Measurements from ENCODE around the gene ALDH1L1.

The ALDH1L1 gene

DNA sequence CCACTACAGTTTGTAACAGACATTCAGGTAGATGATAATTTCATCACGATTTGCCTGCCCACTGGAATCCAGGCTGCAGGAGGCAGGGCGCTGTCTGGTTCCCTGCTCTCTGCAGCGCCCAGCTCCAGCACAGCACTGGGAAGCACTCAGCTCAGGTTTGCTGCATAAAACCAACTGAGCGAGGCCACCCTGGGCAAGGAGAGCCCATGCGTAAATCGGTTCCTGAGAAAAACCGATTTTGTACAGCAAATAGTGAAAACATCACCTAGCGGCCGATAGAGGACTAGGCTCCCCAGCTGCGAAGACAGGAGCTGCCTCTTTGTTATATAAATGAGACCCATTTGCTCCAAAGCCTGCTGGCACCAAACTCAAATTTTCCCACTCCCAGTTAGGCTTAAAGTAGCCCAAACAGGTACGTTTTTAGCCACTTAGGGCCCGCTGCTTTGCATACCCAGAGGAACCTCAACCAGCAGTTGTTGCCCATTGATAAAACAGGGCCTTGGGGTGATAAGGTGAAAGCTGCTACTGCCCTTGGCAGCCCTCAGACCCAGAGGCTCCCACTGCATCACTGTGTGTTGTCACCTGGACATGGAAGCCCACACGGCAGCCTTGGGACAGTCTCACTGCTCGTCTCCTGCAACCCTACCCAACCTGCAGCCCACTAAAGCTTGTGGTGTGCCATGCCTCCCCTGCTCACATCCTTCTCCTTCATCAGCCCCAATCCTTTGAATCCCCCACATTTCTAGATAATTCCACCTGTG is 47.5 kb downstream of the ALDH1L1 start:
- H3K4me2 ChIP-seq (ENCODE audit: low read depth, low read length) = peak overlapping the region; percentile 45; the same call in 1 of the 2 replicates

DNA sequence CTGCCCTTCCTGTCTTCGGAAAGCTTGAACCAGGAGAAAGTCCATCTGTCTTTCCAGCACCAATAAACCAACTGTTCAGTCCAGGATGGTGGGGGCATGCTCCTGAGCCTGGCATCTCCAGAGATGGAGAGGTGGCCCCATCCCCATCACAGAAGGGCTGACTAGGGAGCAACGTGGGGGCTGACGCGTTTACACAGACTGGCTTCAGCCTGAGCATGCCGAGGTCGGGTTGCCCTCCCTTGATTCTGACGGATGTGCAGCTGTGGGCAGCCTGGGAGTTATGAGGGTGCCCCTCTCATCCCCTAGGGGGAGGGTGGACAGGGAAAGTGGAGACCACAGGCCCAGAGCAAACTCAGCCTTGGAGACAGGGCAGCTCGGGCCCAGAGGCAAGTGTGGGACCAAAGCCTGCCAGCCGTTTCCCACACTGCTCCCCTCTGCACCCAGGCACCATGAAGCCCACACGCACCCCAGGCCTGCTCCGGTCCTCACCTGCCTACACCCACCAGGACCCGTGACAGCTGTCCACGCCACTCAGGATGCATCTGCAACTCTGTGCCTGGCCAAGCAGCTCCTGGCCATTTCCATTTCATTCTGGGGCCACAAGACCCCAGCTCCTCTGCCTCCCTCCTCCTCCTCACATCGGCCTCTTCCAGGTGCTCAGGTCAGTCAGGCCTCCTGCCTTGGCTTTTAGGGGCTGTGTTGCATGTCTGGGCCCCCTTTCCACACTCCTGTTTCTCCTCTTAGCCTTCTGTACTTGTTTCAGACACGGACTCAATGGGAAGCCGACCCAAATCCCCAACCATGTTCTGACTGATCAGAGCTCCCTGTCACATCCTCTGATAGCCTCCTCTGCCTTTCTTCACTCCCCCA is 48.3 kb downstream of the ALDH1L1 start:
- Histone ChIP-seq H2AFZ (ENCODE audit: low read length) (peak overlapping the region; percentile 77), H3F3A (ENCODE audit: insufficient read depth, low read length) (no peaks in the 10 kb centered on the region), H3K4me3 (ENCODE audit: low read length) (no peak overlapping the region), H3K9me3 (replicated peaks; ENCODE audit: insufficient read depth, low read length) (no peaks in the 10 kb centered on the region), H3K27me3 (replicated peaks; ENCODE audit: insufficient read depth, low read length) (peaks cover 5% of the 10 kb centered on the region; the same call in 1 of the 2 replicates), H4K20me1 (ENCODE audit: insufficient read depth, low read length) (no peaks in the 10 kb centered on the region), H3K27ac (ENCODE audit: low read length) (no peak overlapping the region), H3K9ac (ENCODE audit: low read length) (no peak overlapping the region), H3K79me2 (ENCODE audit: low read length) (no peaks in the 10 kb centered on the region), H3K4me2 (ENCODE audit: low read depth, low read length) (peak overlapping the region; percentile 45; the same call in 1 of the 2 replicates), H3K4me1 (ENCODE audit: low read length) (no peaks in the 10 kb centered on the region), H3K36me3 (replicated peaks; ENCODE audit: insufficient read depth, low read length) (no peaks in the 10 kb centered on the region), H3K9me2 (replicated peaks; ENCODE audit: insufficient read depth, low read length) (no peaks in the 10 kb centered on the region)
- DNase-seq = no peak
- TF ChIP-seq EZH2 (optimal IDR thresholded peaks at IDR 0.05; ENCODE audit: low read depth, low read length) (no peak), EZH2phosphoT487 (IDR thresholded peaks at IDR 0.05; ENCODE audit: low read length) (no peak)
- TF ChIP-seq, protein P1, sequence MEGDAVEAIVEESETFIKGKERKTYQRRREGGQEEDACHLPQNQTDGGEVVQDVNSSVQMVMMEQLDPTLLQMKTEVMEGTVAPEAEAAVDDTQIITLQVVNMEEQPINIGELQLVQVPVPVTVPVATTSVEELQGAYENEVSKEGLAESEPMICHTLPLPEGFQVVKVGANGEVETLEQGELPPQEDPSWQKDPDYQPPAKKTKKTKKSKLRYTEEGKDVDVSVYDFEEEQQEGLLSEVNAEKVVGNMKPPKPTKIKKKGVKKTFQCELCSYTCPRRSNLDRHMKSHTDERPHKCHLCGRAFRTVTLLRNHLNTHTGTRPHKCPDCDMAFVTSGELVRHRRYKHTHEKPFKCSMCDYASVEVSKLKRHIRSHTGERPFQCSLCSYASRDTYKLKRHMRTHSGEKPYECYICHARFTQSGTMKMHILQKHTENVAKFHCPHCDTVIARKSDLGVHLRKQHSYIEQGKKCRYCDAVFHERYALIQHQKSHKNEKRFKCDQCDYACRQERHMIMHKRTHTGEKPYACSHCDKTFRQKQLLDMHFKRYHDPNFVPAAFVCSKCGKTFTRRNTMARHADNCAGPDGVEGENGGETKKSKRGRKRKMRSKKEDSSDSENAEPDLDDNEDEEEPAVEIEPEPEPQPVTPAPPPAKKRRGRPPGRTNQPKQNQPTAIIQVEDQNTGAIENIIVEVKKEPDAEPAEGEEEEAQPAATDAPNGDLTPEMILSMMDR (IDR thresholded peaks at IDR 0.05; ENCODE audit: low read length) = no peak

More for the DNA sequence above, 47.5 kb downstream of the ALDH1L1 start:
- peak overlapping the region; percentile 77 for H2AFZ ChIP-seq (ENCODE audit: low read length)
- H3K9me3 ChIP-seq (replicated peaks; ENCODE audit: insufficient read depth, low read length) = no peaks in the 10 kb centered on the region
- no peak overlapping the region for H3K27ac ChIP-seq (ENCODE audit: low read length)
- peaks cover 5% of the 10 kb centered on the region; the same call in 1 of the 2 replicates for H3K27me3 ChIP-seq (replicated peaks; ENCODE audit: insufficient read depth, low read length)
- no peaks in the 10 kb centered on the region for H3F3A ChIP-seq (ENCODE audit: insufficient read depth, low read length)
- peak; percentile 35 for DNase-seq
- H3K79me2 ChIP-seq (ENCODE audit: low read length) = no peaks in the 10 kb centered on the region
- TF ChIP-seq EZH2 (optimal IDR thresholded peaks at IDR 0.05; ENCODE audit: low read depth, low read length) = no peak
- TF ChIP-seq, protein P1 (IDR thresholded peaks at IDR 0.05; ENCODE audit: low read length) = peak; percentile 63
- TF ChIP-seq EZH2phosphoT487 (IDR thresholded peaks at IDR 0.05; ENCODE audit: low read length) = no peak
- H3K9me2 ChIP-seq (replicated peaks; ENCODE audit: insufficient read depth, low read length) = no peaks in the 10 kb centered on the region
- no peaks in the 10 kb centered on the region for H4K20me1 ChIP-seq (ENCODE audit: insufficient read depth, low read length)
- H3K4me1 ChIP-seq (ENCODE audit: low read length) = no peaks in the 10 kb centered on the region
- no peaks in the 10 kb centered on the region for H3K36me3 ChIP-seq (replicated peaks; ENCODE audit: insufficient read depth, low read length)
- H3K4me3 ChIP-seq (ENCODE audit: low read length) = no peak overlapping the region
- no peak overlapping the region for H3K9ac ChIP-seq (ENCODE audit: low read length)

DNA sequence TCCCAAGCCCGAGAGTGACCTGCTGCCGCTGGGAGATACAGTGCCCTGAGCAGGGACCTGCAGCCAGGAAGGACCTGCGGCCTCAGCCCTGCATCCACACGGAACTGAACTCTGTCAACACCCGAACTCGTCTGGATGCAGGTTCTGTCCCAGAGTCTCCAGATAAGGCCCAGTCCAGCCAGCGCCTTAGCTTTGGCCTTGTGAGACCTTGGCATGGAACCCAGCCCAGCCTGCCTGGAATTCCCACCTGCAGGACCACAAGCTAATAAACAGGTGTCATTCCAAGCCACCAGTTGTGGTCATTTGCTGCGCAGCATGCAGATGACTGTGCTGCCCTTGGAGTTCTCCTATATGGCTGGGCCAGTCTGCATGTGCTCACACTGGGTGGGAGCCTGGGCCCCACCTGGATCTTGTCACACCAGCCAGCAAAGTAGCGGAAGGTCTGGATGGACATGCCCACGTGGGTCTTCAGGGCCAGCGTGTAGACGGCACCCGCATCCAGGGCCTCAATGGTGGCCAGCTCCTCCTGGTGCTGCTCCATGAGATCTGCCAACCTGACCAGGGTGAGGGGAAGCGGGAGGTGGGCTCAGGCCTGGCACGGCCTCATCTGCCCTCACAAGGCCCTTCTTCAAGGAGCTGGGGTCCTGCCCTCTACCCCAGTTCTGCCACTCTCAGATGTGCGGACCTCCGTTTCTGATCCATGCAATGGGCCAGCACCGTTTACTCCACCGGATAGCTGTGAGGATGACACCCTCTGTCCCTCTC is 49.2 kb downstream of the ALDH1L1 start:
- Histone ChIP-seq H2AFZ (ENCODE audit: low read length) (no peak overlapping the region), H3K4me1 (ENCODE audit: low read length) (no peaks in the 10 kb centered on the region), H3K27me3 (replicated peaks; ENCODE audit: insufficient read depth, low read length) (peaks cover 5% of the 10 kb centered on the region; the same call in 1 of the 2 replicates), H3K9me3 (replicated peaks; ENCODE audit: insufficient read depth, low read length) (no peaks in the 10 kb centered on the region), H3K9me2 (replicated peaks; ENCODE audit: insufficient read depth, low read length) (no peaks in the 10 kb centered on the region), H3K9ac (ENCODE audit: low read length) (no peak overlapping the region), H3K4me2 (ENCODE audit: low read depth, low read length) (no peak overlapping the region), H3F3A (ENCODE audit: insufficient read depth, low read length) (no peaks in the 10 kb centered on the region), H4K20me1 (ENCODE audit: insufficient read depth, low read length) (no peaks in the 10 kb centered on the region), H3K36me3 (replicated peaks; ENCODE audit: insufficient read depth, low read length) (no peaks in the 10 kb centered on the region), H3K79me2 (ENCODE audit: low read length) (no peaks in the 10 kb centered on the region), H3K4me3 (ENCODE audit: low read length) (no peak overlapping the region), H3K27ac (ENCODE audit: low read length) (no peak overlapping the region)
- no peak for TF ChIP-seq EZH2 (optimal IDR thresholded peaks at IDR 0.05; ENCODE audit: low read depth, low read length)
- TF ChIP-seq, protein P1 (IDR thresholded peaks at IDR 0.05; ENCODE audit: low read length) = no peak
- TF ChIP-seq EZH2phosphoT487 (IDR thresholded peaks at IDR 0.05; ENCODE audit: low read length) = no peak
- DNase-seq = no peak
